CD4-positive, alpha-beta T cell treated with Interleukin-2 at 100 ng/mL for 4 hours (primary cell): ENCODE results near the gene PADI1.

ENCODE experiments used
- DNase-seq: peaks from one replicate; pipeline ENCODE4 v3.0.0-alpha.2; 2020; ENCODE audit warnings: low spot score

Gene PADI1

GRCh38 chr1:17204546-17205440 is at the start of gene PADI1:
PADI1 (plus strand) TSS chr1:17205128; CDS start chr1:17205218, 90 bp downstream.
- DNase-seq, result no peak

- no peak for DNase-seq
Measured at GRCh38 chr1:17155257-17155920, 49.5 kb upstream of the PADI1 start.

- DNase-seq, result no peak
Measured at GRCh38 chr1:17156108-17156507, 48.8 kb upstream of the PADI1 start.

- DNase-seq, result no peak
Measured at GRCh38 chr1:17158961-17159360, 46.0 kb upstream of the PADI1 start.

- DNase-seq, result no peak
Measured at GRCh38 chr1:17161137-17161740, 43.7 kb upstream of the PADI1 start.

- no peak for DNase-seq
Measured at GRCh38 chr1:17161926-17162800, 42.8 kb upstream of the PADI1 start.

- no peak for DNase-seq
Measured at GRCh38 chr1:17162941-17163340, 42.0 kb upstream of the PADI1 start.

GRCh38 chr1:17163371-17163770 is 41.6 kb upstream of the PADI1 start:
- no peak for DNase-seq

- DNase-seq, result no peak
Measured at GRCh38 chr1:17163789-17164666, 40.9 kb upstream of the PADI1 start.

- DNase-seq, result no peak
Measured at GRCh38 chr1:17165823-17166222, 39.1 kb upstream of the PADI1 start.

GRCh38 chr1:17167041-17167785 is 37.7 kb upstream of the PADI1 start:
- DNase-seq, result no peak

GRCh38 chr1:17167786-17168090 is 37.2 kb upstream of the PADI1 start:
- no peak for DNase-seq

- DNase-seq, result no peak
Measured at GRCh38 chr1:17168091-17168876, 36.6 kb upstream of the PADI1 start.

- DNase-seq, result no peak
Measured at GRCh38 chr1:17170571-17170970, 34.4 kb upstream of the PADI1 start.

GRCh38 chr1:17173217-17173616 is 31.7 kb upstream of the PADI1 start:
- DNase-seq, result no peak

GRCh38 chr1:17176306-17177061 is 28.4 kb upstream of the PADI1 start:
- DNase-seq, result no peak

- DNase-seq, result no peak
Measured at GRCh38 chr1:17177651-17178050, 27.3 kb upstream of the PADI1 start.

GRCh38 chr1:17181781-17182464 is 23.0 kb upstream of the PADI1 start:
- DNase-seq, result peak; percentile 24
